Mesenchymal stem cell (in vitro differentiated cells and primary cell): ENCODE data around the gene MBNL2.

ENCODE experiments used
- DNase-seq: peaks from one replicate; pipeline ENCODE4 v3.0.0-alpha.2; 2013
- H2AFZ ChIP-seq: one replicate; pipeline ENCODE4 v1.6.1; 2013; ENCODE audit warnings: low read depth, mild to moderate bottlenecking, control low read depth, inconsistent platforms, low read length, moderate library complexity
- H2AK5ac ChIP-seq: 2 replicates; pipeline ENCODE4 v1.6.1; 2013; ENCODE audit warnings: low read length, moderate library complexity, mild to moderate bottlenecking, inconsistent platforms; ENCODE audit not compliant: severe bottlenecking
- H2BK120ac ChIP-seq: one replicate; pipeline ENCODE4 v1.6.1; 2013; ENCODE audit warnings: low read depth, mild to moderate bottlenecking, inconsistent platforms, low read length, moderate library complexity
- H2BK12ac ChIP-seq, 2 experiments: one replicate each; pipeline ENCODE4 v1.6.1; 2013; ENCODE audit warnings: inconsistent platforms in 2 of 2, low read length in 2 of 2, mild to moderate bottlenecking in 2 of 2, moderate library complexity in 2 of 2, control low read depth in 1 of 2
- H2BK15ac ChIP-seq: one replicate; pipeline ENCODE4 v1.6.1; 2013; ENCODE audit warnings: mild to moderate bottlenecking, low read depth, inconsistent platforms; ENCODE audit not compliant: poor library complexity, severe bottlenecking
- H2BK5ac ChIP-seq: 2 replicates; pipeline ENCODE4 v1.6.1; 2013; ENCODE audit warnings: low read depth, mild to moderate bottlenecking, low read length, control low read depth, inconsistent platforms; ENCODE audit not compliant: poor library complexity, severe bottlenecking
- H3K14ac ChIP-seq, 2 experiments: one replicate each; pipeline ENCODE4 v1.6.1; 2013; ENCODE audit warnings: inconsistent platforms in 2 of 2, low read length in 2 of 2, control low read depth in 1 of 2, mild to moderate bottlenecking in 1 of 2, moderate library complexity in 1 of 2
- H3K18ac ChIP-seq, 2 experiments: one replicate each; pipeline ENCODE4 v1.6.1; 2013; ENCODE audit warnings: inconsistent platforms in 2 of 2, low read length in 2 of 2, control low read depth in 1 of 2, low read depth in 1 of 2, mild to moderate bottlenecking in 1 of 2
- H3K23ac ChIP-seq, 2 experiments: one replicate each; pipeline ENCODE4 v1.6.1; 2013; ENCODE audit warnings: inconsistent platforms in 2 of 2, low read length in 2 of 2, mild to moderate bottlenecking in 2 of 2, moderate library complexity in 2 of 2, control low read depth in 1 of 2
- H3K27ac ChIP-seq: 2 replicates; pipeline ENCODE4 v1.5.1; 2013; ENCODE audit warnings: mild to moderate bottlenecking, moderate library complexity, low read length, control low read depth, inconsistent platforms; ENCODE audit not compliant: poor library complexity, severe bottlenecking
- H3K27me3 ChIP-seq, 2 experiments: 2 replicates each; pipeline versions ENCODE4 v1.6.1 to v1.7.0; 2013; ENCODE audit warnings: low read length in 2 of 2, mild to moderate bottlenecking in 2 of 2, moderate library complexity in 2 of 2, control low read depth in 1 of 2, inconsistent platforms in 1 of 2; ENCODE audit not compliant: control insufficient read depth in 1 of 2, insufficient read depth in 1 of 2
- H3K36me3 ChIP-seq, 2 experiments: 2 replicates each; pipeline versions ENCODE4 v1.6.1 to v1.7.0; 2013; ENCODE audit warnings: low read length in 2 of 2, control low read depth in 1 of 2, inconsistent platforms in 1 of 2, low read depth in 1 of 2, mild to moderate bottlenecking in 1 of 2; ENCODE audit not compliant: insufficient read depth in 2 of 2, control insufficient read depth in 1 of 2
- H3K4ac ChIP-seq, 2 experiments: one replicate each; pipeline ENCODE4 v1.6.1; 2013; ENCODE audit warnings: inconsistent platforms in 2 of 2, low read length in 2 of 2, mild to moderate bottlenecking in 2 of 2, moderate library complexity in 2 of 2, control low read depth in 1 of 2, low read depth in 1 of 2
- H3K4me1 ChIP-seq: 2 replicates; pipeline ENCODE4 v1.6.1; 2013; ENCODE audit warnings: low read depth, low read length, control low read depth; ENCODE audit not compliant: control insufficient read depth, insufficient read depth
- H3K4me2 ChIP-seq: 2 replicates; pipeline ENCODE4 v1.6.1; 2013; ENCODE audit warnings: low read length, mild to moderate bottlenecking, inconsistent platforms; ENCODE audit not compliant: poor library complexity, severe bottlenecking
- H3K4me3 ChIP-seq, 2 experiments: 2 replicates each; pipeline versions ENCODE4 v1.5.1 to v1.7.0; 2013; ENCODE audit warnings: low read length in 2 of 2, mild to moderate bottlenecking in 2 of 2, control low read depth in 1 of 2, low read depth in 1 of 2; ENCODE audit not compliant: insufficient read depth in 1 of 2
- H3K79me1 ChIP-seq: replicated peaks from 2 replicates; pipeline ENCODE4 v1.6.1; 2013; ENCODE audit warnings: mild to moderate bottlenecking, control low read depth, low read length, inconsistent platforms; ENCODE audit not compliant: poor library complexity, severe bottlenecking
- H3K9ac ChIP-seq: 2 replicates; pipeline ENCODE4 v1.7.0; 2013; ENCODE audit warnings: mild to moderate bottlenecking, low read length, moderate library complexity
- H3K9me3 ChIP-seq: 2 replicates; pipeline ENCODE4 v1.7.0; 2013; ENCODE audit warnings: mild to moderate bottlenecking, low read length; ENCODE audit not compliant: control insufficient read depth
- H4K8ac ChIP-seq: one replicate; pipeline ENCODE4 v1.6.1; 2013; ENCODE audit warnings: inconsistent platforms, mild to moderate bottlenecking, low read length, moderate library complexity
- H4K91ac ChIP-seq: one replicate; pipeline ENCODE4 v1.6.1; 2013; ENCODE audit warnings: mild to moderate bottlenecking, low read length, inconsistent platforms
- WGBS: methylation state at CpG from one replicate; pipeline ENCODE4 v1.1.7; 2013; ENCODE audit warnings: mixed read lengths; 5-methylcytosine and 5-hydroxymethylcytosine counted together

Gene MBNL2

DNA sequence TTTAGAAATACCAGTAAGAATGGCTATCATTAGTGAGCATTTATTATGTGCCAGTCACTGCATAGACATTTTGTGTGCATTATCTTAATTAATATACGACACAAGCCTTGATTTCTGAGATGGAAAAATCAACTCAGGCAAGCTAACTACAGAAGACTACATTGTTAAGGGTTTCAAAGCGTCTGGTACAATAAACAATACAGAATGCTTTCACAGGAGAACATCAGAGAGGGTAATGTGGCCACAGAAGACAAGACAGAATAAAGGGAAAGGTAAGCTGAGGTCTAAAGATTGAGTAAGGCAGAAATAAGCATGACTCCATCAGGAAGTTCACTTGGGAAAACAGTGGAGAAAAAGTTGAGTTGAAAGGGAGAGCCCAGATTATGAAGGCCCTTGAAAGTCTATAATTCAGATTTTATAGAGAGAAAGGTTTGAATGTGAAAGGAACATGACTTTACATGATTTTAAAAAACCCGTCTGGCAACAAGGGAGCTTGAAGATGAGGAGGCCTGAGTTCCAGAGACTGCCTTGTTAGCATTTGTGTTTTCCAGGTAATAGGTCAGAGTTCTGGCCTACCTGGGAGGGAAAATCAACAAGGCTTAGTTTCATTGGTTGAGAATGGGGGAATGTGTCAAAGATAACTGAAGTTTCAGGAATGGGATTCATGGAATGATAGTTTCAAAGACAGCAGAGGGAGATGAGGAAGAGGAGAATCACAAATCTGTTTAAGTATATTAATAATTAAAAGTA is 1.8 kb upstream of the MBNL2 start:
- no peak overlapping the region for H3K4ac ChIP-seq
- no peak overlapping the region for H2BK15ac ChIP-seq
- no peak overlapping the region for H2BK12ac ChIP-seq
- no peak overlapping the region for H3K14ac ChIP-seq
- H3K4me1 ChIP-seq = peaks cover under 1% of the 10 kb centered on the region
- no peak overlapping the region for H4K8ac ChIP-seq
- H3K27me3 ChIP-seq = no peaks in the 10 kb centered on the region
- no peak overlapping the region for H3K27ac ChIP-seq
- no peak overlapping the region for H2BK120ac ChIP-seq
- no peak for DNase-seq
- H3K4me2 ChIP-seq = no peak overlapping the region
- no peaks in the 10 kb centered on the region for H3K9me3 ChIP-seq
- no peaks in the 10 kb centered on the region for H3K79me1 ChIP-seq
- H2AFZ ChIP-seq = no peak overlapping the region
- no peak overlapping the region for H2BK5ac ChIP-seq
- 45% methylated on average over 2 of the region's 3 CpGs for WGBS
- H3K4me3 ChIP-seq = no peak overlapping the region
- H3K23ac ChIP-seq = no peak overlapping the region
- H3K36me3 ChIP-seq = no peaks in the 10 kb centered on the region
- H2AK5ac ChIP-seq = no peak overlapping the region
- no peak overlapping the region for H4K91ac ChIP-seq
- H3K9ac ChIP-seq = no peak overlapping the region
- H3K18ac ChIP-seq = no peak overlapping the region

DNA sequence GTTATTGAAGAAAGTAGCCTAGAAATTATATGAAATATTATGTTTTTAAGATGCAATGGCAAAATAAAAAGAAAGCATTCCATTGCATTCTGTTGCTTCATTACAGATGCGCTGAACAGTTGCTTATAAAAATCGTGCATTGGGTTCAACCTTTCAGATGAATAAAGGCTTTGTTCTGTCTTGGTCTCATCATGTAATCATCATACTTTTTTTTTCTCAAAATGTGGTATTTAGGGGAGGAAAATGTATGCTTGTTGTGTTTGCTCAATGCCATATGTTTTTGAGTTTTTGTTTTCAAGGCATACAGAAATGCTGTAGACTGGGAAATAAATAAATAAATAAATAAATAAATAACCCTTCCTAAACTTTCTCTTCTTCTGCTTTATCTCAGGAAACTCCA is 1.1 kb upstream of the MBNL2 start:
- no peak overlapping the region for H4K91ac ChIP-seq

DNA sequence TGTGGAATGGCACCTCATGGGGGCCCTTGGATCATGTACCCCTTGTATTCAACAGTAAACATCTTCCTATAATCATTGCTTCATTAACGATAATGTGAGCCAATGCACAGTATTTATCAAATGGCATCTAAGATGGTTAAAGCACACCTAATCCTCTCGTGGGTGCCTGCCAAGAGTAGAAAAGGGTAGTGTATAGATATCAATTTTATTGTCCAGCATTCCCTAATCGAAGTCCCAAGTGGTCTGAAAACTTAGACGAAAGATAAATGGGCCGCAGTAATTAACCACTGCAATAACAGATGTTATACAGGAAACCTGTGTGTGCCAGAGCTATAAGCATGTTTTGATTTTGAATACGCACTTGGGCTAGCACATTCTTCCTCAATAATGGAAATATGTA is 667 bp upstream of the MBNL2 start:
- Histone ChIP-seq H3K4me3 (peak overlapping the region in 1 of 2 experiments; percentile 87), H3K4ac (no peak overlapping the region), H2BK15ac (no peak overlapping the region), H3K9me3 (no peaks in the 10 kb centered on the region), H3K14ac (no peak overlapping the region), H3K27me3 (no peaks in the 10 kb centered on the region), H4K91ac (no peak overlapping the region), H3K23ac (no peak overlapping the region), H3K27ac (peak overlapping the region; percentile 78), H3K18ac (no peak overlapping the region), H4K8ac (no peak overlapping the region), H3K4me2 (no peak overlapping the region), H2BK12ac (no peak overlapping the region), H2BK120ac (no peak overlapping the region), H2BK5ac (no peak overlapping the region), H3K4me1 (peaks cover 7% of the 10 kb centered on the region), H2AK5ac (peak overlapping the region; percentile 61), H2AFZ (no peak overlapping the region), H3K9ac (peak overlapping the region; percentile 95), H3K79me1 (no peaks in the 10 kb centered on the region), H3K36me3 (peaks cover 0 to 3% of the 10 kb centered on the region in 2 experiments)
- 81% methylated on average over 6 of the region's 6 CpGs for WGBS
- DNase-seq = no peak

More for the DNA sequence above, 1.1 kb upstream of the MBNL2 start:
- H3K4ac ChIP-seq = no peak overlapping the region
- H3K27me3 ChIP-seq = no peaks in the 10 kb centered on the region
- no peak overlapping the region for H2BK12ac ChIP-seq
- H3K9ac ChIP-seq = no peak overlapping the region
- no peak overlapping the region for H2AFZ ChIP-seq
- peaks cover 0 to 3% of the 10 kb centered on the region in 2 experiments for H3K36me3 ChIP-seq
- H2BK5ac ChIP-seq = no peak overlapping the region
- H2BK120ac ChIP-seq = no peak overlapping the region
- peak overlapping the region; percentile 61 for H2AK5ac ChIP-seq
- H3K4me1 ChIP-seq = peaks cover 7% of the 10 kb centered on the region
- no peak overlapping the region for H4K8ac ChIP-seq
- H3K18ac ChIP-seq = no peak overlapping the region
- no peak overlapping the region for H3K23ac ChIP-seq
- H2BK15ac ChIP-seq = no peak overlapping the region
- no peak overlapping the region for H3K27ac ChIP-seq
- no peak for DNase-seq
- H3K14ac ChIP-seq = no peak overlapping the region
- no peak overlapping the region for H3K4me3 ChIP-seq
- no peaks in the 10 kb centered on the region for H3K9me3 ChIP-seq
- no peaks in the 10 kb centered on the region for H3K79me1 ChIP-seq
- 100% methylated on average over 2 of the region's 2 CpGs for WGBS
- H3K4me2 ChIP-seq = no peak overlapping the region

DNA sequence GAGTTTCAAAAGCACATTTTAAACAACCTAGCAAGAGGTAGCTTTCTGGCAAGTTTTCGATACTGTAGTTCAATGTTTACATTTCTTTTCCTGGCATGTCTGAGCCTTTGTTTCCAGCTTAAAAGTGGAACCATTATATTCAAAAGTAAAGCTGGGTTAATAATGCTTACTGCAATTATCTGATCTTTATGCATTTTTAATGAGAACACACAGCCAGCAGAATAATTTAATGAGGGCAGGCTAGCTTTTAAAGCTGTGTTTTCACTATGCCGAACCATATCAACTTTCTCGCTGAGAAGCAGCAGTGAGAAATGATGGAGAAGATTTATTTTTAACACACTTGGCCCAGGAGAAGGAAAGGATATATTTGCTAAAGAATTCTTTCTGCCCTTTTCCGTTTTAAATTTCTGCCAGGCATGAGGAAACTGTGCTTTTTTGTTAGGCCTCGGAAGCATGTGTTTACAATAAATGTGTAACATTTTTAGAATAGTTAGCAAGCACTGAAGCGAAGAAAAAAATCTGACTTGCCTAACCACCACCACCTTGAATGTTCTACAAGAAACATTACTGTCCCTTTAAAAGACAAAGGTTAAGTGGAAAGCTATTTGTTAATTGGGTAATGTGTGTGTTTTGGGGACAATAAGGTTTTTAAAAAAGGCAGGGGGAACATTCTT is 1.0 kb downstream of the MBNL2 start:
- H3K9ac ChIP-seq = peak overlapping the region; percentile 95
- H3K27me3 ChIP-seq = no peaks in the 10 kb centered on the region
- peak overlapping the region; percentile 97 for H3K27ac ChIP-seq
- H4K91ac ChIP-seq = no peak overlapping the region
- peaks cover 0 to 3% of the 10 kb centered on the region in 2 experiments for H3K36me3 ChIP-seq
- H4K8ac ChIP-seq = no peak overlapping the region
- no peak overlapping the region for H3K23ac ChIP-seq
- H2BK120ac ChIP-seq = no peak overlapping the region
- no peaks in the 10 kb centered on the region for H3K9me3 ChIP-seq
- H3K4me2 ChIP-seq = peak overlapping the region; percentile 61
- H3K4me1 ChIP-seq = peaks cover 14% of the 10 kb centered on the region
- H3K4me3 ChIP-seq = peak overlapping the region in 1 of 2 experiments; percentile 87
- 12% methylated on average over 4 of the region's 6 CpGs for WGBS
- no peak overlapping the region for H2BK12ac ChIP-seq
- H2AFZ ChIP-seq = no peak overlapping the region
- H2BK5ac ChIP-seq = no peak overlapping the region
- H2AK5ac ChIP-seq = peak overlapping the region; percentile 30
- no peak overlapping the region for H3K18ac ChIP-seq
- H3K79me1 ChIP-seq = no peaks in the 10 kb centered on the region
- no peak overlapping the region for H2BK15ac ChIP-seq
- H3K14ac ChIP-seq = no peak overlapping the region
- H3K4ac ChIP-seq = no peak overlapping the region
- no peak for DNase-seq
